KMS-11 (cell line): Measurements from ENCODE around the gene LRRK2.

ENCODE experiments used
- H2AFZ ChIP-seq: fragments of 200-600 bp; sonication (generic); 2 replicates; pipeline ENCODE4 v1.6.1; 2016; ENCODE audit warnings: antibody characterized with exemption, mixed run types, low read depth
- H3K27ac ChIP-seq: fragments of 200-600 bp; sonication (generic); 2 replicates; pipeline ENCODE4 v1.6.1; 2016; ENCODE audit warnings: mild to moderate bottlenecking, mixed run types
- H3K27me3 ChIP-seq: fragments of 200-600 bp; sonication (generic); 2 replicates; pipeline ENCODE4 v1.6.1; 2017; ENCODE audit warnings: mild to moderate bottlenecking, low read depth, mixed run types, moderate library complexity; ENCODE audit not compliant: insufficient read depth
- H3K36me3 ChIP-seq: fragments of 200-600 bp; sonication (generic); 2 replicates; pipeline ENCODE4 v1.6.1; 2017; ENCODE audit warnings: mild to moderate bottlenecking, mixed run types; ENCODE audit not compliant: insufficient read depth
- H3K4me1 ChIP-seq: fragments of 200-600 bp; sonication (generic); 2 replicates; pipeline ENCODE4 v1.6.1; 2016; ENCODE audit warnings: mild to moderate bottlenecking, low read depth, mixed run types; ENCODE audit not compliant: poor library complexity, severe bottlenecking
- H3K4me2 ChIP-seq: fragments of 200-600 bp; sonication (generic); 2 replicates; pipeline ENCODE4 v1.7.0; 2016; ENCODE audit warnings: mild to moderate bottlenecking, mixed run types
- H3K4me3 ChIP-seq: fragments of 200-600 bp; sonication (generic); IDR thresholded peaks from 2 replicates; pipeline ENCODE4 v1.6.1; 2017; ENCODE audit warnings: low read depth, low read length, mixed read lengths; ENCODE audit not compliant: insufficient read depth
- H3K79me2 ChIP-seq: fragments of 200-600 bp; sonication (generic); 2 replicates; pipeline ENCODE4 v1.6.1; 2016; ENCODE audit warnings: low read depth, mixed run types; ENCODE audit not compliant: insufficient read depth
- H3K9ac ChIP-seq: fragments of 200-600 bp; sonication (generic); 2 replicates; pipeline ENCODE4 v1.6.1; 2016; ENCODE audit warnings: mild to moderate bottlenecking, mixed run types
- H4K20me1 ChIP-seq: fragments of 200-600 bp; sonication (generic); 2 replicates; pipeline ENCODE4 v1.6.1; 2016; ENCODE audit warnings: mild to moderate bottlenecking, mixed run types; ENCODE audit not compliant: insufficient read depth
- TF ChIP-seq, protein P1 (sequence below): fragments of 200-600 bp; sonication (generic); conservative IDR thresholded peaks from 2 replicates; pipeline ENCODE4 v1.6.1; 2017; ENCODE audit warnings: low read depth, mild to moderate bottlenecking, antibody characterized with exemption, low read length, moderate library complexity, mixed read lengths

The LRRK2 gene

DNA sequence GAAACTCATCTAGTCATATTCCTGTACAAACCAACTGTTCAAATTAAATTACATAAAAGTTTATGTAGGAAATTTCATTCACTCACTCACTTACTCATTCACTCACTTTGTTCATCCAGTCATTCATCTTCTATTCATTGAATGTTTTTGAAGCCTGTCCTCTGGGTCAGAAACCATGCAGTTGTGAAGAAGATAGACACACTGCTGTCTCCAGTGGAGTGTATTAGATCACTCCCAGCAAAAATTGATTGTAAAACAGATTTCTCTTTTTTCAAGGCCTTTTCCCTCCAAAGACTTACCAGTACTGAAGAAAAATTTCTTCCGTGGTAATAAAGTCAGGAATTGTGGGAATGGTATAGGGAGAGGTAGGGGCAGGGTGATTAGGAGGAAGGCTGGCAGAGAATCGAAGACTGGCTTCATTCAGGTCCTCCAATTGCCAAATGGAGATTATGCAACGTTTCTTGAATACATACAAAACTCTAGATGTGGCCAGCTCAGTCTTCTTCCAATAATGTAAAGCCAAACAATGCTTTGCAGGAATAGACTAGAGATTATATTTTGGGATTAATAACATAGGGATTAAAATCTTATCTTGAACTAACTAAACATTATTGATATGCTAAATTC, 9.1 kb downstream of the LRRK2 start:
- TF ChIP-seq, protein P1, sequence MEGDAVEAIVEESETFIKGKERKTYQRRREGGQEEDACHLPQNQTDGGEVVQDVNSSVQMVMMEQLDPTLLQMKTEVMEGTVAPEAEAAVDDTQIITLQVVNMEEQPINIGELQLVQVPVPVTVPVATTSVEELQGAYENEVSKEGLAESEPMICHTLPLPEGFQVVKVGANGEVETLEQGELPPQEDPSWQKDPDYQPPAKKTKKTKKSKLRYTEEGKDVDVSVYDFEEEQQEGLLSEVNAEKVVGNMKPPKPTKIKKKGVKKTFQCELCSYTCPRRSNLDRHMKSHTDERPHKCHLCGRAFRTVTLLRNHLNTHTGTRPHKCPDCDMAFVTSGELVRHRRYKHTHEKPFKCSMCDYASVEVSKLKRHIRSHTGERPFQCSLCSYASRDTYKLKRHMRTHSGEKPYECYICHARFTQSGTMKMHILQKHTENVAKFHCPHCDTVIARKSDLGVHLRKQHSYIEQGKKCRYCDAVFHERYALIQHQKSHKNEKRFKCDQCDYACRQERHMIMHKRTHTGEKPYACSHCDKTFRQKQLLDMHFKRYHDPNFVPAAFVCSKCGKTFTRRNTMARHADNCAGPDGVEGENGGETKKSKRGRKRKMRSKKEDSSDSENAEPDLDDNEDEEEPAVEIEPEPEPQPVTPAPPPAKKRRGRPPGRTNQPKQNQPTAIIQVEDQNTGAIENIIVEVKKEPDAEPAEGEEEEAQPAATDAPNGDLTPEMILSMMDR: no peak
- H3K27ac ChIP-seq: no peak overlapping the region
- no peaks in the 10 kb centered on the region for H3K79me2 ChIP-seq
- H3K9ac ChIP-seq: no peak overlapping the region
- H4K20me1 ChIP-seq: no peaks in the 10 kb centered on the region
- no peak overlapping the region for H3K4me2 ChIP-seq
- no peak overlapping the region for H3K4me3 ChIP-seq
- H2AFZ ChIP-seq: no peak overlapping the region
- H3K36me3 ChIP-seq: no peaks in the 10 kb centered on the region
- no peaks in the 10 kb centered on the region for H3K4me1 ChIP-seq
- no peaks in the 10 kb centered on the region for H3K27me3 ChIP-seq

GRCh38 chr12:40236357-40236850, 11.6 kb downstream of the LRRK2 start:
- Histone ChIP-seq H3K79me2 (no peaks in the 10 kb centered on the region), H3K27me3 (no peaks in the 10 kb centered on the region), H3K4me3 (no peak overlapping the region), H3K27ac (no peak overlapping the region), H3K4me1 (no peaks in the 10 kb centered on the region), H4K20me1 (no peaks in the 10 kb centered on the region), H3K4me2 (no peak overlapping the region), H2AFZ (no peak overlapping the region), H3K9ac (no peak overlapping the region), H3K36me3 (no peaks in the 10 kb centered on the region)
- TF ChIP-seq, protein P1: no peak

GRCh38 chr12:40238266-40238902, 13.6 kb downstream of the LRRK2 start:
- Histone ChIP-seq H3K9ac (no peak overlapping the region), H2AFZ (no peak overlapping the region), H3K4me2 (no peak overlapping the region), H3K4me1 (no peaks in the 10 kb centered on the region), H3K27ac (no peak overlapping the region), H3K79me2 (no peaks in the 10 kb centered on the region), H3K4me3 (no peak overlapping the region), H4K20me1 (no peaks in the 10 kb centered on the region), H3K27me3 (no peaks in the 10 kb centered on the region), H3K36me3 (no peaks in the 10 kb centered on the region)
- TF ChIP-seq, protein P1: no peak

GRCh38 chr12:40238979-40239378, 14.2 kb downstream of the LRRK2 start:
- TF ChIP-seq, protein P1: no peak
- H3K27me3 ChIP-seq: no peaks in the 10 kb centered on the region
- no peaks in the 10 kb centered on the region for H3K4me1 ChIP-seq
- H3K27ac ChIP-seq: no peak overlapping the region
- no peaks in the 10 kb centered on the region for H3K36me3 ChIP-seq
- H2AFZ ChIP-seq: no peak overlapping the region
- no peaks in the 10 kb centered on the region for H4K20me1 ChIP-seq
- H3K79me2 ChIP-seq: no peaks in the 10 kb centered on the region
- no peak overlapping the region for H3K4me2 ChIP-seq
- H3K9ac ChIP-seq: no peak overlapping the region
- H3K4me3 ChIP-seq: no peak overlapping the region
